K562 (cell line): ENCODE measurements around the gene WDFY2. TPM values are rescaled to one million over a fixed set of nuclear protein-coding genes. Genes with fewer than 3 reads are reported as not detected.

Source experiments
- ATAC-seq: fragments of 200-7000 bp; cut with Tn5 transposase; 3 replicates; pipeline ENCODE4 v1.9.1; 2020; ENCODE audit warnings: moderate library complexity
- BruUV-seq: library from RNA; stranded (reverse); fragments of 400-500 nt; replicated peaks from 2 replicates; lab custom pipeline; 2021; lab: Mats Ljungman, UMichigan
- CTCF ChIA-PET: fragments of 300-600 bp; formaldehyde crosslinking; extraction: SDS; loops from one replicate; lab custom pipeline; 2021; ENCODE audit warnings: low intra/inter-chr PET ratio; lab: Yijun Ruan, JAX
- POLR2A ChIA-PET: fragments of 300-600, 350-650 bp; sonication (Branson Sonifier 250); formaldehyde crosslinking; extraction: SDS; loops from one replicate; lab custom pipeline; 2021; ENCODE audit warnings: antibody characterized with exemption, inconsistent platforms; lab: Yijun Ruan, JAX
- DNase-seq, 4 experiments: peaks; one replicate each; pipeline versions ENCODE4 v3.0.0 to v3.0.0-alpha.2; 2011 to 2018; ENCODE audit warnings: low spot score in 3 of 4, mixed read lengths in 3 of 4; ENCODE audit errors: extremely low read depth in 1 of 4
- FAIRE-seq: peaks from 2 replicates; lab custom pipeline; 2011; peaks lifted over from hg19 to GRCh38; lab: Jason Lieb, UNC
- H2AFZ ChIP-seq: 2 replicates; pipeline ENCODE4 v1.6.0; 2011; ENCODE audit warnings: low read depth, low read length, control low read depth, inconsistent platforms
- H3K27ac ChIP-seq: fragments of 200-600 bp; 3 replicates; pipeline ENCODE4 v1.8.0; 2011; ENCODE audit warnings: low read depth, mild to moderate bottlenecking, control low read depth, inconsistent platforms, low read length, moderate library complexity, mixed read lengths; ENCODE audit errors: extremely low read depth
- H3K27me3 ChIP-seq, 2 experiments: fragments of 300-600 bp in 1 of 2; 2 replicates in 1 of 2; 3 replicates in 1 of 2; pipeline versions ENCODE4 v1.6.0 to v1.8.0; 2011; ENCODE audit warnings: inconsistent platforms in 2 of 2, low read length in 2 of 2, mild to moderate bottlenecking in 1 of 2, mixed read lengths in 1 of 2, moderate library complexity in 1 of 2; ENCODE audit not compliant: control insufficient read depth in 2 of 2, insufficient read depth in 2 of 2
- H3K36me3 ChIP-seq: fragments of 300-600 bp; 3 replicates; pipeline ENCODE4 v1.8.0; 2011; ENCODE audit warnings: mild to moderate bottlenecking, low read length, inconsistent platforms; ENCODE audit not compliant: control insufficient read depth, insufficient read depth
- H3K4me1 ChIP-seq, 2 experiments: fragments of 200-600 bp in 1 of 2; replicated peaks in 1 of 2; 2 replicates in 1 of 2; 3 replicates in 1 of 2; pipeline versions ENCODE4 v1.5.1 to v1.8.0; 2011; ENCODE audit warnings: inconsistent platforms in 2 of 2, low read length in 2 of 2, mild to moderate bottlenecking in 1 of 2, mixed read lengths in 1 of 2, moderate library complexity in 1 of 2; ENCODE audit not compliant: control insufficient read depth in 2 of 2, insufficient read depth in 2 of 2
- H3K4me2 ChIP-seq: 2 replicates; pipeline ENCODE4 v1.6.1; 2011; ENCODE audit warnings: low read length, control low read depth, inconsistent platforms, mixed read lengths; ENCODE audit not compliant: insufficient read depth
- H3K4me3 ChIP-seq: fragments of 200-600 bp; sonication (generic), shearing (Covaris generic); 2 replicates; pipeline ENCODE4 v1.5.1; 2016; ENCODE audit warnings: control low read depth, inconsistent platforms
- H3K79me2 ChIP-seq: fragments of 200-600 bp; 3 replicates; pipeline ENCODE4 v1.8.0; 2011; ENCODE audit warnings: low read length, inconsistent platforms; ENCODE audit not compliant: control insufficient read depth, insufficient read depth
- H3K9ac ChIP-seq, 2 experiments: 2 replicates each; pipeline versions ENCODE4 v1.6.0 to v1.6.1; 2011; ENCODE audit warnings: low read depth in 2 of 2, low read length in 2 of 2, control low read depth in 1 of 2, inconsistent platforms in 1 of 2, mild to moderate bottlenecking in 1 of 2, mixed read lengths in 1 of 2; ENCODE audit not compliant: insufficient read depth in 1 of 2
- H3K9me1 ChIP-seq: one replicate; pipeline ENCODE4 v1.6.0; 2011; ENCODE audit warnings: inconsistent platforms, mild to moderate bottlenecking, low read length, moderate library complexity; ENCODE audit not compliant: control insufficient read depth, insufficient read depth
- H3K9me3 ChIP-seq: replicated peaks from 2 replicates; pipeline ENCODE4 v1.5.1; 2011; ENCODE audit warnings: low read depth, low read length, inconsistent platforms; ENCODE audit not compliant: control insufficient read depth, insufficient read depth
- H4K20me1 ChIP-seq: replicated peaks from 2 replicates; pipeline ENCODE4 v1.6.1; 2011; ENCODE audit warnings: low read length, inconsistent platforms, mixed read lengths; ENCODE audit not compliant: control insufficient read depth, insufficient read depth
- GTF2B ChIP-seq: IDR thresholded peaks from 2 replicates; pipeline ENCODE4 v1.6.1; 2011; ENCODE audit not compliant: insufficient read length; ENCODE audit errors: extremely low read depth
- KLF1 ChIP-seq: fragments of 450-650 bp; IDR thresholded peaks from 2 replicates; pipeline ENCODE4 v1.6.1; 2016; ENCODE audit warnings: missing genetic modification characterization, missing compliant biosample characterization
- L3MBTL2 ChIP-seq: fragments of 450-650 bp; IDR thresholded peaks from 2 replicates; pipeline ENCODE4 v1.6.1; 2016; ENCODE audit warnings: mild to moderate bottlenecking, moderate library complexity
- MTF1 ChIP-seq: fragments of 250-450 bp; sonication (Bioruptor Pico); IDR thresholded peaks from 2 replicates; pipeline ENCODE4 v1.9.0; 2021; ENCODE audit warnings: moderate library complexity, mild to moderate bottlenecking, inconsistent platforms, borderline replicate concordance
- NCOA1 ChIP-seq: fragments of 450-650 bp; IDR thresholded peaks from 2 replicates; pipeline ENCODE4 v1.6.1; 2016; ENCODE audit warnings: low read depth
- NCOA6 ChIP-seq: fragments of 450-650 bp; IDR thresholded peaks from 2 replicates; pipeline ENCODE4 v1.6.1; 2017; ENCODE audit warnings: mild to moderate bottlenecking
- RBM17 ChIP-seq: fragments of 200-400 bp; formaldehyde crosslinking; IDR thresholded peaks from 2 replicates; pipeline ENCODE4 v1.6.1; 2017; ENCODE audit warnings: low read depth, mild to moderate bottlenecking, low read length, borderline replicate concordance
- ZFPM2 ChIP-seq: fragments of 250-450 bp; sonication (Bioruptor Pico); IDR thresholded peaks from 2 replicates; pipeline ENCODE4 v1.5.1; 2022; ENCODE audit warnings: mild to moderate bottlenecking
- ZNF699 ChIP-seq: fragments of 250-450 bp; sonication (Bioruptor Pico); IDR thresholded peaks from 2 replicates; pipeline ENCODE4 v1.8.0; 2021; ENCODE audit warnings: mild to moderate bottlenecking, moderate library complexity; ENCODE audit not compliant: insufficient replicate concordance
- WGBS: fragments of 100-300 bp; shearing (Covaris generic); methylation state at CpG from one replicate; pipeline ENCODE4 v1.1.6; 2016; ENCODE audit warnings: low coverage, mixed read lengths; ENCODE audit not compliant: insufficient coverage; ENCODE audit errors: missing lambda C conversion rate; 5-methylcytosine and 5-hydroxymethylcytosine counted together
- in situ Hi-C: fragments of 300-500 bp; cut with MboI; formaldehyde crosslinking; loops from 4 replicates; pipeline ENCODE4 v1.15.0; 2018; ENCODE audit warnings: inconsistent platforms, mixed read lengths
- intact Hi-C: fragments of 100-400 bp; cut with micrococcal nuclease; formaldehyde crosslinking; loops from 2 replicates; pipeline ENCODE4 v1.14.2; 2022
- polyA plus RNA-seq, 8 experiments: library from polyadenylated mRNA; depleted of rRNA in 4 of 8; stranded (reverse) in 5 of 8; unstranded in 3 of 8; fragments of >200 nt; fragmentation: Nextera tagmentation in 2 of 8; fragmentation: Illumina TruSeq in 1 of 8; extraction: Ambion mirVana in 2 of 8; extraction: Trizol in 1 of 8; gene quantifications; 2 replicates each; pipeline versions ENCODE4 v1.2.1 to v1.2.3, GENCODE V29; 2011 to 2014; ENCODE audit warnings: inconsistent platforms in 1 of 8, missing spikeins in 1 of 8
- total RNA-seq, 7 experiments: library from RNA; depleted of rRNA in 6 of 7; stranded (reverse); fragments of >200 nt in 6 of 7; fragmentation: Illumina TruSeq in 2 of 7; extraction: Trizol in 2 of 7; gene quantifications; 2 replicates each; pipeline versions ENCODE4 v1.2.1 to v1.2.3, GENCODE V29; 2011 to 2021; ENCODE audit warnings: low replicate concordance in 1 of 7
- TF ChIP-seq, protein P1 (sequence below): sonication (generic); formaldehyde crosslinking; IDR thresholded peaks from 2 replicates; pipeline ENCODE4 v1.8.0; 2023; ENCODE audit warnings: mild to moderate bottlenecking, missing genetic modification reagents

Gene WDFY2
- total and polyA plus RNA-seq, 9 of the 15 experiments (the other 6 are each of a cell fraction or from before 2014, with no cell fraction given), result 0.66 to 6.4 (median 4.4) TPM

DNA sequence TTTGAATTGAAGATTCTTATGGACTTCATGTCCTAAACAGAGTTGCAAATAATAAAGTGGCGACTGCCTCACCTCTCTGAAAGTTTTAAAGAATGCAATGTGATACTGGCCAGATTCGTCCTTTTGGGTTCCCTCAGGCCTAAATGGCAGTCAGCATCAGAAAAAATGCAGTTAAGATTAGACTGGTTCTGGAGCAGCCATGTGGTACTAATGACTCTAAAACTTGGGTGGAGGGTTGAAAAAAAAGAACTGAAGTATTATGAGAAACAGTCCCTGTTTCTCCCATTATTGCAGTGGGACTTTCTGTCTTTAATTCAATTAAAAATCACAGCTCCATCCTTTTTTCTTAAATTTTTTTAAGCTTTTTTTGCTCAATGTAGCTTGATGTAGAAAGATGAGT lies 37.3 kb downstream of the WDFY2 start:
- no peaks in the 10 kb centered on the region for H3K27me3 ChIP-seq
- no peaks in the 10 kb centered on the region for H3K79me2 ChIP-seq
- in situ Hi-C loops (no loop called here), intact Hi-C loops (no loop called here)
- DNase-seq (no peak), FAIRE-seq (no peak), ATAC-seq (no peak)
- 66% methylated on average over 2 of the region's 2 CpGs for WGBS
- no peaks in the 10 kb centered on the region for H4K20me1 ChIP-seq
- TF ChIP-seq GTF2B, result no peak
- no peak for TF ChIP-seq L3MBTL2
- no peak for TF ChIP-seq RBM17
- TF ChIP-seq MTF1, result no peak
- TF ChIP-seq, protein P1, sequence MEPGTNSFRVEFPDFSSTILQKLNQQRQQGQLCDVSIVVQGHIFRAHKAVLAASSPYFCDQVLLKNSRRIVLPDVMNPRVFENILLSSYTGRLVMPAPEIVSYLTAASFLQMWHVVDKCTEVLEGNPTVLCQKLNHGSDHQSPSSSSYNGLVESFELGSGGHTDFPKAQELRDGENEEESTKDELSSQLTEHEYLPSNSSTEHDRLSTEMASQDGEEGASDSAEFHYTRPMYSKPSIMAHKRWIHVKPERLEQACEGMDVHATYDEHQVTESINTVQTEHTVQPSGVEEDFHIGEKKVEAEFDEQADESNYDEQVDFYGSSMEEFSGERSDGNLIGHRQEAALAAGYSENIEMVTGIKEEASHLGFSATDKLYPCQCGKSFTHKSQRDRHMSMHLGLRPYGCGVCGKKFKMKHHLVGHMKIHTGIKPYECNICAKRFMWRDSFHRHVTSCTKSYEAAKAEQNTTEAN, result no peak
- TF ChIP-seq ZNF699 (CRISPR knock-in tag), result no peak
- TF ChIP-seq NCOA6, result no peak
- no peak for TF ChIP-seq KLF1 (tag)
- TF ChIP-seq NCOA1, result no peak
- no peak for TF ChIP-seq ZFPM2 (CRISPR knock-in tag)
- H3K4me3 ChIP-seq, result no peak overlapping the region
- no peak overlapping the region for H3K27ac ChIP-seq
- ChIA-PET POLR2A (interaction anchor here (1.0 kb wide), 1 partner anchor 8 kb away, joined by 3 read pairs; no protein-coding TSS in a partner anchor), CTCF (no interaction called here)
- peaks cover 0 to 4% of the 10 kb centered on the region in 2 experiments; a peak in 2 of 5 replicates for H3K4me1 ChIP-seq
- no peaks in the 10 kb centered on the region for H3K36me3 ChIP-seq
- BruUV-seq, result no TSS peak
- H3K9me3 ChIP-seq, result no peaks in the 10 kb centered on the region
- H3K9ac ChIP-seq, result no peak overlapping the region
- H2AFZ ChIP-seq, result no peak overlapping the region
- H3K9me1 ChIP-seq, result no peaks in the 10 kb centered on the region
- no peak overlapping the region for H3K4me2 ChIP-seq
